Activated CD8-positive, alpha-beta memory T cell treated with anti-CD3 and anti-CD28 coated beads, Interleukin-2, amount 50 U/mL, for 4 hours (primary cell): ENCODE measurements around the gene CRB2.

Experiments used
- DNase-seq: peaks from one replicate; pipeline ENCODE4 v3.0.0-alpha.2; 2020

The CRB2 gene

DNA sequence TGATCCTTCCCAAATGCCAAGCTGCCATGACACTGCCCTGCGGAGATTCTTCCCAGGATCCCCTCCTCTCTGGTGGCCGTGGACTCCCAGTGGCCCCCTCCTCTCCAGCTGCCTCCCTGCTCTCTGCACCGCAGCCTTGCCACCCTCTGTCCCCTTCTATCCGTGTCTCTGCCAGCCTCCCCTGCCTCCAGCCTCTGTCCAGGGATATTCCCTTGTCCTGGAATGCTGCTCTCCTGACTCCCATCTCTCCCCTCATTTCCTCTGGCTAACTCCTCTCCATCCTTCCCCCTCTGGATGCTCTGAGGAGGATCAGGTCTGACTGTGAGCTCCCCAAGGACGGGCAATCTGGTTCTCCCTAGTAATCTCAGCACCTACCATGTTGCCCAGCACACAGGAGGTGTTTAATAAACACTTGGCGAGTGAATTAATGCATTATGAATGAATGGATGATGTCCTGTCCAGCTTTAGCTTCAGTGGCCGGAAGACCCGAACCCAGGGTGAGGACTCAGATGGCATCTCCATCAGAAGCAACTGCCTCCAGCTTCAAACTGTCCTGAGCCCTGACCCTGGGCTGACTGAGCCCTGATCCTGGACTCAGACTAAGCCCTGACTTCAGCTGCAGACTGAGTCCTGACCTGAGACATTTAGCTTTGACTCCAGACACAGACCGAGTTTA is 7.5 kb upstream of the CRB2 start:
- DNase-seq, result no peak

DNA sequence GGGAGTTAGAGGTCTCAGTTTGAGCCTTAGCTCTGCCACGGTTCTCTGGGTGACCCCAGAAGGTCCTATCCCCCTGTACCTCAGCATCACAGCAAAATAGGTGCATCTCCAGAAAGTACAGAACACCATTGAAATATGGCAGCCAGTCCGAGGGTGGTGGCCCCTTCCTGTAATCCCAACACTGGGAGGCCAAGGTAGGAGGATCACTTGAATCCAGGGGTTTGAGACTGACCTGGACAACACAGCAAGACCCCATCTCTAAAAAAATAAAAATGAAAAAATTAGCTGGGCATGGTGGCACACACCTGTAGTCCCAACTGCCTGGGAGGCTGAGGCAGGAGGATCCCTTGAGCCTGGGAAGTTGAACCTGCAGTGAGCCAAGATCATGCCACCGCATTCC is 7.0 kb upstream of the CRB2 start:
- no peak for DNase-seq

DNA sequence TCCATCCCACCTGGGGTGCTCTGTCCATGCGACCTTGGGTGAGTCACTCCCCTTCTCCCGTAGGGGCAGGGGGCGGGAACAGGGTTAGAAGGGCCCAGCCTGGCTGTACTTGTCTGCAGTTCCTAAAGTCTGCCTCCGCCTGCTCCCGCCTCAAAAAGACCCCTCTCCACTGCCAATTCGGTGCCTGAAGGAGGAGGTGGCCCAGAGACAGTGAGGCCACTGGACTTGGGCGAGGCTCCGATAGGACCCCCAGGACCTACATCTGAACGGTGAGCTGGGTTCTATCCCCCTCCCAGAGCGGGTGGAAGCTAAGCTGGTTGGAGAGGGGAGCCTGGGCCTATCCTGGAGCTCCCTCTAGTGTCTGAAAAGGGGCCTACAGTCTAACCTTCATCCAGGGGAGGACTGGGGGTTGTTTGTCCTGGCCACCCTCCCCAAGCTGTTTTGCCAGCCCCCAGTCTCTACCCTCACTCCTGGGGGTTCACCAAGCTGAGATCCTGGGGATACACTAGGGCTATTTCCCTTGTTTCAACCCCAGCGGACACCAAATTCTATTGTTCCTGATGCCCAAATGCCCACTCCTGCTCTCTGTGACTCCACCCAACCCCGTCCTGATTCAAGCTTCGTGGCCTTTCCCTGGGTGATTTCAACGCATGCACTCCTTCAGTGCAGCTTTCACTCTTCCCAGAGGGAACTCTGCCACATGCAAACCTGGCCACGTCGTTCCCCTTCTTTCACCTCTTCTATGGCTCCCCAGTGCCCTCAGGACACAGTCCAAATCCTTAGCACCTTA is 6.1 kb upstream of the CRB2 start:
- peak; percentile 65 for DNase-seq

- DNase-seq, result no peak
Measured at GRCh38 chr9:123350590-123351310, 5.2 kb upstream of the CRB2 start.

DNA sequence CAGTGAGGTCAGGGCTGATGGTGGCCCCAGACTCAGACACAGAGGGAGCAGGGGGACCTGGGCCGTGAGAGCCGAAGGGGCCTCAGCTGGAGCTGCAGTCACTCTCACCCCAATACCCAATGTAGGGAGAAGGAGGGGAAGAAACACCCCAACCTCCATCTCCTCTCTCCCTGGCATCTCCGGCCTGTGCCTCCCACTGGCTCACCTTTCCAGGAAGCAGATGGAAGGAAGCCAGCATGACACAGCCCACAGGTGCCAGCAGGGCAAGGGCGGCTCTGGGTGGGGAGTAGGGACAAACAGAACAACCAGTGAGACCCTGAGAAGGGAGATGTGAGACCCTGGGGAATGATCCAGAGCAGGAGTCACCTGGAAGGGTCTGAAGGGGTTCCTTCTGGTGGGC is 3.0 kb upstream of the CRB2 start:
- DNase-seq, result no peak

GRCh38 chr9:123353984-123354591 is 1.9 kb upstream of the CRB2 start:
- peak; percentile 62 for DNase-seq

- DNase-seq, result no peak
Measured at GRCh38 chr9:123354806-123355508, 1.0 kb upstream of the CRB2 start.

GRCh38 chr9:123356851-123357742 is 1.1 kb downstream of the CRB2 start:
- DNase-seq, result no peak

GRCh38 chr9:123357743-123358059 is 1.7 kb downstream of the CRB2 start:
- DNase-seq, result no peak

DNA sequence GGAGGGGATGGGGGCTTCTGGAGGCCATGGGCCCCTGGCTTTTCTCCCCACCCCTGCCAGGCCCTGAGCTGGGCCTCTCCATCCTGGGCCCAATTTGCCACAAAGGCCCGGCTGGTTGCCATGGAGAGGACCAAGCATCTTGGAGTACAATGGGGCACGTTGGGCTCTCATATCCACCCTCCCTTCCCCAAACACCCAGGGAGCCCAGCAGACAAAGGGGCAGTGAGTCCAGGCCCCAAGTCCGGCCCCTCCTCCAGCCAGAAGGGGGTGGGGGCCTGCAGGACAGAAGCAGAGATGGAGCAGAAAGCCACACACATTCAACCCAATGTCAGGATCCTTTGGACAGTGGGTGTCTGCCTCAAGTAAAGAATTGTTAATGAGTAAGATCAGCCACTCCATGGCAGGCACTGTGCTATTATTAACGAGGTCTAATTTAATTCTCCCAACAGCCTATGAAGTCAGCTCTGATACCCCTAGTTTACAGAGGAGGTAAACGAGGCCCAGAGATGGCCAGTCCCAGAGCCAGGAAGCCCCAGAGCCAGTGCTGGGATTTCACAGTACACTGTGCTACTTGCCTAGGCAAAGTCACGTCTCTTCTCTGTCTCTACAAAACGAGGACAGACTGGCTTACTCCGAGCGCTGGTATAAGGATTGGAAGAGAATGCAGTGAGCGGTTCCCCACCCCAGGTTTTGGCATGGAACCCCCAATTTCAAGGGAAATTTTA is 2.3 kb downstream of the CRB2 start:
- no peak for DNase-seq

- no peak for DNase-seq
Measured at GRCh38 chr9:123359106-123359505, 3.1 kb downstream of the CRB2 start.

GRCh38 chr9:123359546-123359945 is 3.5 kb downstream of the CRB2 start:
- DNase-seq, result no peak

DNA sequence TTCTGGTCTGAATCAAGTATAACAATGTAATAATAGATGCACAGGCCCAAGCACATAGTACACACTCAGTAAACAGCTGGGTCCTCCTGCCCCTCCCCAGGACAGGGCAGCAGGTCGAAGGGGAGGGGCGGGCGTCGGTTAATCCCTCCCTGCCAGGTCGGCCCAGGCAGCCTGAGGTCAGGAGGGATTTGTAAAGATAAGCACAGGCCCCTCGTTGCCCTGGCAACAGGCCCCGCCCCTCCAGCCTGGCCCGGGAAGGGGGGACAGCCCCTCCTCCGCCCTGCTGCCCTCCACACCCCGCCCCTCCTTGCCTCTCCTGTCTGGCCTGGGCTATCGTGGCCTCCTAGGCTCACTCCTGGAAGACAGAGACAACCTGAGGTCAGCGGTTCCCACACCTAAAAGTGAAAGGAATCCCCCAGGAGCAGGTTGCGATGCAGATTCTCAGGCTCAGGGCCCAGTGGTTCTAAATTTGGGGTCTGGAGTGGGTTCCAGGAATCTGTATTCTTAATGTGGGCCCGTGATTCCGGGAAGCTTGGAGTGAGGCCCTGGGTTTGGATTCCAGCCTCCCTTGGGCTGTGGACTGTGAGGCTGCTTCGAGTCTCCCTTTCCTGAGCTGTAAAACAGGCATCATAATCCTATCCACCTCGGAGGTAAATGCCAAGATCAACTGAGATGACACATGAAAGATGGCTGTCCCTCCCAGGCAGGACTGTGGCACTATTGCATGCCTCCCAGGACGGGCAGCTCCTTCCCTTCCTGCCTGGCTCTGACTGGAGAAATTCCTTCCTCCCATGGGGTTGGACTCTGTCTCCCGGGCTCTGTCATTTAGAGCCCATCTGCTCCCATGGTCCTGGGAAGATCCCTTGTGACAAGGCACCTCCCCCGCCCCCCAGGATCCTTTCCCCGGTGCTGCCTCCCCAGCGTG is 4.4 kb downstream of the CRB2 start:
- no peak for DNase-seq

GRCh38 chr9:123361086-123361730 is 5.2 kb downstream of the CRB2 start:
- no peak for DNase-seq

DNA sequence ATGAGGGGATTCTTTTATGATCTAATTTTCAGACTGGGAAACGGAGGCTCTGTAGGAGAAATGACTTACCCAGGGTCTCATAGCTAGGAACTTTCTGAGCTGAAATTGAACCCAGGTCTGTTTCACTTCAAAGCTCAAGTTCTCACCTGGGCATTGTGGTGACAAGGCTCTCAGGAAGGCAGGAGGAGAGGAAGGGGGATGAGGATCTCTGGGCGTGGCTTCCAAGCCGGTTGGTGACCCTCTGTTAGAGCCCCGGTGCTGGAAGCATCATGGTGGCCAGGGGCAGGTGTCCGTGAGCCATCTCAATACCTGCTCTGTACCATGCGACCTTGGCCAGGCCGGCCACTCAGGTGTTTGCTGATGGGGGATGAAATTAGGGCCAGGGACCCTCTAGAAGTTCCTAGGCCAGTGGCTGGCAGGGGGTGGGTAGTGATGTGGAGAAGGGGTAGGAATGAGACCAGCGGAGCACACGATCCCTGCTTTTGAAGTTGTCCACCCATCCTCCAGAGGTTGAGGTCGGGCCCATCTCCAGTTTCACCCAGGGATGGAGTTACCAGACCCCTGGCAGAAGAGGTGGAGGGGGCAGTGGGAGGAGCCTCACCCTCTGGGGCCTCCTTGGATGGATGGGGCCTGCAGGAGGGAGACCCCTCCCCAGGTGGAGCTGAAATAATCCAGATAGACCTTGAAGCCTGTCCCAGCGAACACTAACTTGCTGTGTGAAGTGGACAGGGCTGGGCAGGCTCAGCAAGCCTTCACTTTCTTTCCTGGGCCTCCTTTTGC is 5.9 kb downstream of the CRB2 start:
- DNase-seq, result no peak

GRCh38 chr9:123362856-123363255 is 6.9 kb downstream of the CRB2 start:
- no peak for DNase-seq

DNA sequence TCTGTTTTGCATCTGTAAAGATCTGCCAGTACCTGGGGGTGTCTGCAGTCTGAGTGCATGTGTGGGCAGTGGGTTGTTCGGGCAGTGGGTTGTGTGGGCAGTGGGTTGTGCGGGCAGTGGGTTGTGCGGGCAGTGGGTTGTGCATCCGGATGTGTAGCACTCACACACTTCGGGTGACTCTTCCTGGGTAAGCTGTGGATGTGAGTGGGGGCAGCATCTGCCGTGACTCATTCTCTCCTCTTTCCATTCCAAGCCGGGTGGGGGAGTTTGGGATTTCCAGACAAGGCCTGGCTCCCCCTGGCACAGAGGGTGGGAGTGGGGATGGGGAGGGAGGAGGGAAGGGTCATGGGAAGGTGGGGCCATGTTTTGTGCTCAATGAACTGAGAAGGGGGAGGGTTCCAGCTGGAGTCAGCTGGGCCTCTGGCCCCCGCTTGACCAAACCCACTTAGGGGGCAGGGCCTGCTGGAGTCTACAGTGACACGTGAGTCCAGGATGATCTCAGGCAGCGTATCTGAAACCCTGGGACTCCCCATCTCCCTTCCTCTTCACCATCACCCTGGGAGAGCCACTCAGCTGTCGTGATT is 8.3 kb downstream of the CRB2 start:
- no peak for DNase-seq

- no peak for DNase-seq
Measured at GRCh38 chr9:123365287-123365880, 9.4 kb downstream of the CRB2 start.
